CD14-positive monocyte (primary cell): Measurements from ENCODE around the gene LYPLAL1. TPM values are rescaled to one million over a fixed set of nuclear protein-coding genes. Genes with fewer than 3 reads are reported as not detected.

ENCODE experiments used
- DNase-seq, 3 donors: peaks; one replicate each; pipeline ENCODE4 v3.0.0-alpha.2; 2011 to 2022
- H2AFZ ChIP-seq: 2 replicates; pipeline ENCODE4 v1.6.0; 2012; ENCODE audit warnings: mild to moderate bottlenecking, low read depth, low read length, inconsistent platforms; ENCODE audit not compliant: insufficient read depth, poor library complexity, severe bottlenecking
- H3K27ac ChIP-seq, 2 donors: 1 replicate in 1 of 2; 2 replicates in 1 of 2; pipeline ENCODE4 v1.5.1; 2012 to 2013; ENCODE audit warnings: low read length in 2 of 2, control low read depth in 1 of 2, inconsistent platforms in 1 of 2, low read depth in 1 of 2, mild to moderate bottlenecking in 1 of 2
- H3K27me3 ChIP-seq, 2 donors: one replicate each; pipeline versions ENCODE4 v1.6.0 to v1.6.1; 2011 to 2013; ENCODE audit warnings: low read length in 2 of 2; ENCODE audit not compliant: control insufficient read depth in 2 of 2, insufficient read depth in 2 of 2
- H3K36me3 ChIP-seq, 2 donors: replicated peaks in 1 of 2; 1 replicate in 1 of 2; 2 replicates in 1 of 2; pipeline versions ENCODE4 v1.5.1 to v1.6.1; 2012 to 2013; ENCODE audit warnings: low read length in 2 of 2, control low read depth in 1 of 2, inconsistent platforms in 1 of 2, mild to moderate bottlenecking in 1 of 2; ENCODE audit not compliant: insufficient read depth in 2 of 2, control insufficient read depth in 1 of 2
- H3K4me1 ChIP-seq, 2 donors: 1 replicate in 1 of 2; 2 replicates in 1 of 2; pipeline versions ENCODE4 v1.5.1 to v1.6.1; 2012 to 2013; ENCODE audit warnings: low read length in 2 of 2, control low read depth in 1 of 2, inconsistent platforms in 1 of 2, mild to moderate bottlenecking in 1 of 2, moderate library complexity in 1 of 2; ENCODE audit not compliant: insufficient read depth in 2 of 2, control insufficient read depth in 1 of 2
- H3K4me2 ChIP-seq: replicated peaks from 2 replicates; pipeline ENCODE3; 2012; ENCODE audit warnings: low read length, moderate library complexity, mild to moderate bottlenecking; ENCODE audit not compliant: poor library complexity, severe bottlenecking; ENCODE audit errors: extremely low read depth
- H3K4me3 ChIP-seq, 3 experiments: fragments of 200-600 bp in 1 of 3; sonication (generic) in 1 of 3; replicated peaks in 1 of 3; 1 replicate in 2 of 3; 2 replicates in 1 of 3; pipeline ENCODE4 v1.5.1; 2011 to 2013; ENCODE audit warnings: low read length in 3 of 3, mild to moderate bottlenecking in 3 of 3, control low read depth in 2 of 3, low read depth in 2 of 3, inconsistent platforms in 1 of 3, moderate library complexity in 1 of 3
- H3K79me2 ChIP-seq: 2 replicates; pipeline ENCODE4 v1.6.0; 2012; ENCODE audit warnings: mild to moderate bottlenecking, control low read depth, inconsistent platforms, low read length, moderate library complexity; ENCODE audit not compliant: insufficient read depth
- H3K9ac ChIP-seq: 2 replicates; pipeline ENCODE4 v1.6.0; 2017; ENCODE audit warnings: low read length, mild to moderate bottlenecking; ENCODE audit not compliant: insufficient read depth, poor library complexity, severe bottlenecking
- H3K9me3 ChIP-seq, 2 donors: replicated peaks in 1 of 2; 1 replicate in 1 of 2; 2 replicates in 1 of 2; pipeline versions ENCODE4 v1.5.1 to v1.6.1; 2012 to 2013; ENCODE audit warnings: low read length in 2 of 2, control low read depth in 1 of 2; ENCODE audit not compliant: control insufficient read depth in 1 of 2, insufficient read depth in 1 of 2
- H4K20me1 ChIP-seq: 2 replicates; pipeline ENCODE4 v1.6.0; 2012; ENCODE audit warnings: mild to moderate bottlenecking, low read length, control low read depth, moderate library complexity; ENCODE audit not compliant: insufficient read depth
- H3K27ac Mint-ChIP-seq, 7 donors: one replicate each; pipeline ENCODE4 v1.8.0; 2020; ENCODE audit warnings: mild to moderate bottlenecking in 7 of 7, mixed read lengths in 7 of 7, moderate library complexity in 6 of 7, inconsistent platforms in 2 of 7
- H3K27me3 Mint-ChIP-seq, 3 donors: one replicate each; pipeline ENCODE4 v1.8.0; 2021 to 2022; ENCODE audit warnings: low read depth in 3 of 3, mild to moderate bottlenecking in 3 of 3, mixed read lengths in 3 of 3, moderate library complexity in 3 of 3, inconsistent platforms in 1 of 3
- H3K36me3 Mint-ChIP-seq, 2 donors: one replicate each; pipeline ENCODE4 v1.8.0; 2020; ENCODE audit warnings: mixed read lengths in 2 of 2, inconsistent platforms in 1 of 2, mild to moderate bottlenecking in 1 of 2
- H3K4me1 Mint-ChIP-seq: one replicate; pipeline ENCODE4 v1.8.0; 2020; ENCODE audit warnings: mild to moderate bottlenecking, mixed read lengths
- H3K4me3 Mint-ChIP-seq, 2 donors: one replicate each; pipeline ENCODE4 v1.8.0; 2020; ENCODE audit warnings: mild to moderate bottlenecking in 2 of 2, mixed read lengths in 2 of 2, moderate library complexity in 1 of 2
- H3K9me3 Mint-ChIP-seq, 7 donors: one replicate each; pipeline ENCODE4 v1.8.0; 2020 to 2022; ENCODE audit warnings: mixed read lengths in 7 of 7, mild to moderate bottlenecking in 6 of 7, moderate library complexity in 6 of 7, inconsistent platforms in 2 of 7
- CTCF ChIP-seq: fragments of 200-600 bp; IDR thresholded peaks from one replicate; pipeline ENCODE4 v1.8.0; 2022; ENCODE audit warnings: antibody characterized with exemption, mild to moderate bottlenecking
- WGBS: methylation state at CpG from one replicate; pipeline ENCODE4 v1.1.5; 2013; ENCODE audit warnings: missing lambda C conversion rate; ENCODE audit not compliant: insufficient coverage; 5-methylcytosine and 5-hydroxymethylcytosine counted together
- intact Hi-C, 2 donors: fragments of 100-400 bp; cut with micrococcal nuclease; formaldehyde crosslinking; loops; one replicate each; pipeline versions ENCODE4 v1.15.0 to v1.15.1; 2023
- polyA plus RNA-seq, 3 donors: library from polyadenylated mRNA; depleted of rRNA in 1 of 3; unstranded in 2 of 3; stranded (reverse) in 1 of 3; fragments of 300-500 nt in 2 of 3; fragments of >200 nt in 1 of 3; fragmentation: Illumina TruSeq in 2 of 3; gene quantifications; 1 replicate in 2 of 3; 2 replicates in 1 of 3; pipeline ENCODE4 v1.2.3, GENCODE V29; 2012 to 2021

The LYPLAL1 gene
- polyA plus RNA-seq, 3 donors: 10.2 to 55.9 (median 36.1) TPM

DNA sequence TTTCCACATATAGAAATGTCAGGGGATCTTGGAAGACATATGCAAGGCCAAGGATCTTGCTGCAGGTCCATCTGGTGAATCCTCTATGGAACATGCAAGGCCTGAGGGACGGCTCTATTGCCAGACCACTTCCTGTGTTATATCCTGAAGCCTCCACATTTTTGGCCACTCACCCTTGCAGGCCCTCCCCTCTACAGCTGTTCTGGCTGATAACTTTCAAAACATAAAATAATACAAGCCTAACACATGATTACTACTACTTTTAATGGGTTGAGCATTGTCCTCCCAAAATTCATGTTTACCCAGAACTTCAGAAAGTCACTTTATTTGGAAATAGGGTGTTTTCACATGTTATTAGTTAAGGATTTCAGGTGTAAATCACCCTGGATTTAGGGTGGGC lies 18.5 kb upstream of the LYPLAL1 start:
- H3K9ac ChIP-seq: no peak overlapping the region
- WGBS: 0% methylated on average over 1 of the region's 1 CpG
- no peaks in the 10 kb centered on the region for H4K20me1 ChIP-seq
- no peak overlapping the region for H2AFZ ChIP-seq
- H3K36me3 ChIP-seq: no peaks in the 10 kb centered on the region
- intact Hi-C loops: no loop called here
- H3K4me1 ChIP-seq: no peaks in the 10 kb centered on the region
- Mint-ChIP-seq H3K36me3 (no peaks in the 10 kb centered on the region), H3K9me3 (peaks cover 0 to 2% (median 0%) of the 10 kb centered on the region in 7 donors), H3K27me3 (peaks cover 0 to 2% (median 0%) of the 10 kb centered on the region in 3 donors), H3K4me1 (no peaks in the 10 kb centered on the region), H3K27ac (no peak overlapping the region), H3K4me3 (no peak overlapping the region)
- peaks cover 0 to 2% of the 10 kb centered on the region in 2 donors for H3K27me3 ChIP-seq
- no peaks in the 10 kb centered on the region for H3K79me2 ChIP-seq
- no peak for TF ChIP-seq CTCF
- H3K27ac ChIP-seq: no peak overlapping the region
- H3K4me2 ChIP-seq: no peak overlapping the region
- no peaks in the 10 kb centered on the region for H3K9me3 ChIP-seq
- no peak overlapping the region for H3K4me3 ChIP-seq
- no peak for DNase-seq

GRCh38 chr1:219159946-219160645 lies 13.6 kb upstream of the LYPLAL1 start:
- TF ChIP-seq CTCF: no peak
- no peak overlapping the region for H3K27ac Mint-ChIP-seq
- intact Hi-C loops: no loop called here
- Histone ChIP-seq H3K79me2 (no peaks in the 10 kb centered on the region), H2AFZ (no peak overlapping the region), H3K27me3 (no peaks in the 10 kb centered on the region), H3K4me2 (no peak overlapping the region), H3K27ac (no peak overlapping the region), H4K20me1 (no peaks in the 10 kb centered on the region), H3K9me3 (no peaks in the 10 kb centered on the region), H3K36me3 (no peaks in the 10 kb centered on the region), H3K9ac (no peak overlapping the region), H3K4me1 (no peaks in the 10 kb centered on the region), H3K4me3 (no peak overlapping the region)
- H3K36me3 Mint-ChIP-seq: no peaks in the 10 kb centered on the region
- H3K4me3 Mint-ChIP-seq: no peak overlapping the region
- peaks cover 0 to 2% (median 0%) of the 10 kb centered on the region in 3 donors for H3K27me3 Mint-ChIP-seq
- no CpG with 5 or more reads among the region's 4 CpGs for WGBS
- DNase-seq: no peak
- H3K4me1 Mint-ChIP-seq: no peaks in the 10 kb centered on the region
- H3K9me3 Mint-ChIP-seq: peaks cover 0 to 2% (median 0%) of the 10 kb centered on the region in 7 donors
